GM12878 (cell line): ENCODE results near the gene DZIP1L.

Experiments used
- CTCF ChIP-seq, 3 experiments: IDR thresholded peaks in 2 of 3; conservative IDR thresholded peaks in 1 of 3; 2 replicates each; pipeline ENCODE4 v1.5.1; 2011; ENCODE audit warnings: low read depth in 3 of 3, low read length in 3 of 3, mild to moderate bottlenecking in 3 of 3, control low read depth in 2 of 3, moderate library complexity in 2 of 3, inconsistent platforms in 1 of 3, mixed read lengths in 1 of 3; ENCODE audit not compliant: control insufficient read depth in 2 of 3, insufficient read depth in 1 of 3; ENCODE audit errors: extremely low read depth in 1 of 3
- HDAC2 ChIP-seq: fragments of 200-600 bp; sonication (generic); IDR thresholded peaks from 2 replicates; pipeline ENCODE4 v1.6.1; 2017
- MYB ChIP-seq: fragments of 150-350 bp; IDR thresholded peaks from 2 replicates; pipeline ENCODE4 v1.6.1; 2014; ENCODE audit warnings: mild to moderate bottlenecking, low read depth, low read length, borderline replicate concordance
- RAD21 ChIP-seq: IDR thresholded peaks from 2 replicates; pipeline ENCODE4 v1.6.1; 2011; ENCODE audit warnings: mild to moderate bottlenecking, low read depth, low read length, moderate library complexity; ENCODE audit not compliant: insufficient read depth

- TF ChIP-seq HDAC2 (no peak), RAD21 (no peak), MYB (no peak), CTCF (IDR thresholded peaks at IDR 0.05 in 2 of 3, conservative IDR thresholded peaks at IDR 0.05 in 1 of 3; ENCODE audit: control insufficient read depth in 2 of 3, extremely low read depth in 1 of 3, insufficient read depth in 1 of 3, low read depth in 3 of 3, low read length in 3 of 3) (no peak)
Observed at GRCh38 chr3:138157743-138158142, 42.3 kb upstream of the DZIP1L start.
